ENCODE results near the gene AK4. TPM values are rescaled to one million over a fixed set of nuclear protein-coding genes. Genes with fewer than 3 reads are reported as not detected.

The AK4 gene
- total RNA-seq, 1 donor from 2014 or later: 133 TPM

DNA sequence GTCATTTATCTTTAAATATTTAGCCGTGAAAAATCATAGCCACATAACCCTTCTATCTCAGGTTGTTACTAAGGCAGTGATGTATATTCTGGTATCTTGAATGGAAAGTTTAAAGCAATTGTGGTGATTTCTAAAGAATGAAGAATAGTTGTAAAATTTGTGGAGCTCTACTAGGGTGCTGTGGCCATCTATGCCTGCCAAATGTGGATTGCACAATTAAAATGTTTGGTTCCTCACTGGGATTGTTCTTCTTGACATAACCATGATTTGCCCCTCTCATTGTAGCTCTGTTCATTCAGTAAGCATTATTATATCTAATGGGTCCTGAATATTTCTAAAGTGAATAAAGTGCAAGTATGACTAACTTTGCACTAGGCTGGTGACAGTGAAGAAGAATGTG, 50.1 kb downstream of the AK4 start:
- no peak overlapping the region for H3K27ac ChIP-seq (ENCODE audit: low read depth, low read length)
- no peaks in the 10 kb centered on the region for H3K36me3 ChIP-seq (ENCODE audit: insufficient read depth, low read length)
- H3K9ac ChIP-seq (ENCODE audit: low read length): no peak overlapping the region
- peaks cover 15% of the 10 kb centered on the region for H3K4me1 ChIP-seq (ENCODE audit: insufficient read depth, low read length)
- Mint-ChIP-seq H3K27ac (ENCODE audit: unreplicated experiment) (no peak overlapping the region), H3K36me3 (ENCODE audit: low read depth, unreplicated experiment) (peaks cover 25% of the 10 kb centered on the region), H3K27me3 (ENCODE audit: low read depth, unreplicated experiment) (no peaks in the 10 kb centered on the region), H3K4me3 (ENCODE audit: unreplicated experiment) (no peak overlapping the region), H3K4me1 (ENCODE audit: low read depth, unreplicated experiment) (peaks cover 30% of the 10 kb centered on the region), H3K9me3 (ENCODE audit: unreplicated experiment) (no peaks in the 10 kb centered on the region)
- TF ChIP-seq EZH2 (IDR thresholded peaks at IDR 0.05; ENCODE audit: insufficient read depth, low read length): no peak
- TF ChIP-seq, protein P1, sequence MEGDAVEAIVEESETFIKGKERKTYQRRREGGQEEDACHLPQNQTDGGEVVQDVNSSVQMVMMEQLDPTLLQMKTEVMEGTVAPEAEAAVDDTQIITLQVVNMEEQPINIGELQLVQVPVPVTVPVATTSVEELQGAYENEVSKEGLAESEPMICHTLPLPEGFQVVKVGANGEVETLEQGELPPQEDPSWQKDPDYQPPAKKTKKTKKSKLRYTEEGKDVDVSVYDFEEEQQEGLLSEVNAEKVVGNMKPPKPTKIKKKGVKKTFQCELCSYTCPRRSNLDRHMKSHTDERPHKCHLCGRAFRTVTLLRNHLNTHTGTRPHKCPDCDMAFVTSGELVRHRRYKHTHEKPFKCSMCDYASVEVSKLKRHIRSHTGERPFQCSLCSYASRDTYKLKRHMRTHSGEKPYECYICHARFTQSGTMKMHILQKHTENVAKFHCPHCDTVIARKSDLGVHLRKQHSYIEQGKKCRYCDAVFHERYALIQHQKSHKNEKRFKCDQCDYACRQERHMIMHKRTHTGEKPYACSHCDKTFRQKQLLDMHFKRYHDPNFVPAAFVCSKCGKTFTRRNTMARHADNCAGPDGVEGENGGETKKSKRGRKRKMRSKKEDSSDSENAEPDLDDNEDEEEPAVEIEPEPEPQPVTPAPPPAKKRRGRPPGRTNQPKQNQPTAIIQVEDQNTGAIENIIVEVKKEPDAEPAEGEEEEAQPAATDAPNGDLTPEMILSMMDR (IDR thresholded peaks at IDR 0.05; ENCODE audit: insufficient read depth, low read depth, low read length): no peak
- H3K27me3 ChIP-seq (ENCODE audit: insufficient read depth, low read length): no peaks in the 10 kb centered on the region
- no peak overlapping the region for H2AFZ ChIP-seq (ENCODE audit: low read depth, low read length)
- H3K79me2 ChIP-seq (ENCODE audit: insufficient read depth, low read length): no peaks in the 10 kb centered on the region
- H3K4me2 ChIP-seq (ENCODE audit: low read length): no peak overlapping the region
- no peaks in the 10 kb centered on the region for H3K9me3 ChIP-seq (ENCODE audit: insufficient read depth, low read depth, low read length)
- DNase-seq (ENCODE audit: low read depth): no peak
- FAIRE-seq: no peak
- no peak overlapping the region for H3K4me3 ChIP-seq (ENCODE audit: insufficient read depth, low read depth, low read length)
- no peaks in the 10 kb centered on the region for H4K20me1 ChIP-seq (ENCODE audit: insufficient read depth, low read length)

- H3K27ac Mint-ChIP-seq (ENCODE audit: unreplicated experiment): no peak overlapping the region
Observed at GRCh38 chr1:65200411-65200810, 52.4 kb downstream of the AK4 start.

GRCh38 chr1:65206836-65207235, 58.8 kb downstream of the AK4 start:
- Mint-ChIP-seq H3K27ac (ENCODE audit: unreplicated experiment) (no peak overlapping the region), H3K9me3 (ENCODE audit: unreplicated experiment) (no peaks in the 10 kb centered on the region), H3K27me3 (ENCODE audit: low read depth, unreplicated experiment) (no peaks in the 10 kb centered on the region), H3K36me3 (ENCODE audit: low read depth, unreplicated experiment) (peaks cover 3% of the 10 kb centered on the region), H3K4me1 (ENCODE audit: low read depth, unreplicated experiment) (peaks cover 3% of the 10 kb centered on the region), H3K4me3 (ENCODE audit: unreplicated experiment) (no peak overlapping the region)
- FAIRE-seq (no peak), DNase-seq (ENCODE audit: low read depth) (no peak)
- no peak overlapping the region for H2AFZ ChIP-seq (ENCODE audit: low read depth, low read length)
- H3K27me3 ChIP-seq (ENCODE audit: insufficient read depth, low read length): no peaks in the 10 kb centered on the region
- no peak overlapping the region for H3K27ac ChIP-seq (ENCODE audit: low read depth, low read length)
- H3K9ac ChIP-seq (ENCODE audit: low read length): no peak overlapping the region
- no peaks in the 10 kb centered on the region for H3K36me3 ChIP-seq (ENCODE audit: insufficient read depth, low read length)
- H4K20me1 ChIP-seq (ENCODE audit: insufficient read depth, low read length): no peaks in the 10 kb centered on the region
- no peaks in the 10 kb centered on the region for H3K4me1 ChIP-seq (ENCODE audit: insufficient read depth, low read length)
- H3K9me3 ChIP-seq (ENCODE audit: insufficient read depth, low read depth, low read length): no peaks in the 10 kb centered on the region
- no peak overlapping the region for H3K4me3 ChIP-seq (ENCODE audit: insufficient read depth, low read depth, low read length)
- TF ChIP-seq EZH2 (IDR thresholded peaks at IDR 0.05; ENCODE audit: insufficient read depth, low read length): no peak
- TF ChIP-seq, protein P1 (IDR thresholded peaks at IDR 0.05; ENCODE audit: insufficient read depth, low read depth, low read length): no peak
- no peak overlapping the region for H3K4me2 ChIP-seq (ENCODE audit: low read length)
- no peaks in the 10 kb centered on the region for H3K79me2 ChIP-seq (ENCODE audit: insufficient read depth, low read length)

More at GRCh38 chr1:65200411-65200810, 52.4 kb downstream of the AK4 start:
- no peaks in the 10 kb centered on the region for H4K20me1 ChIP-seq (ENCODE audit: insufficient read depth, low read length)
- no peaks in the 10 kb centered on the region for H3K79me2 ChIP-seq (ENCODE audit: insufficient read depth, low read length)
- Mint-ChIP-seq H3K27me3 (ENCODE audit: low read depth, unreplicated experiment) (no peaks in the 10 kb centered on the region), H3K4me3 (ENCODE audit: unreplicated experiment) (no peak overlapping the region), H3K36me3 (ENCODE audit: low read depth, unreplicated experiment) (peaks cover 12% of the 10 kb centered on the region), H3K9me3 (ENCODE audit: unreplicated experiment) (no peaks in the 10 kb centered on the region), H3K4me1 (ENCODE audit: low read depth, unreplicated experiment) (peaks cover 28% of the 10 kb centered on the region)
- H3K9ac ChIP-seq (ENCODE audit: low read length): no peak overlapping the region
- H3K4me2 ChIP-seq (ENCODE audit: low read length): no peak overlapping the region
- H3K4me1 ChIP-seq (ENCODE audit: insufficient read depth, low read length): peaks cover 7% of the 10 kb centered on the region
- H2AFZ ChIP-seq (ENCODE audit: low read depth, low read length): no peak overlapping the region
- H3K27me3 ChIP-seq (ENCODE audit: insufficient read depth, low read length): no peaks in the 10 kb centered on the region
- no peaks in the 10 kb centered on the region for H3K36me3 ChIP-seq (ENCODE audit: insufficient read depth, low read length)
- no peak overlapping the region for H3K4me3 ChIP-seq (ENCODE audit: insufficient read depth, low read depth, low read length)
- H3K27ac ChIP-seq (ENCODE audit: low read depth, low read length): no peak overlapping the region
- H3K9me3 ChIP-seq (ENCODE audit: insufficient read depth, low read depth, low read length): no peaks in the 10 kb centered on the region
- DNase-seq (ENCODE audit: low read depth): no peak
- no peak for TF ChIP-seq EZH2 (IDR thresholded peaks at IDR 0.05; ENCODE audit: insufficient read depth, low read length)
- TF ChIP-seq, protein P1 (IDR thresholded peaks at IDR 0.05; ENCODE audit: insufficient read depth, low read depth, low read length): no peak
- FAIRE-seq: no peak
